Neural crest cell (in vitro differentiated cells): Measurements from ENCODE around the gene BNIP3. TPM values are rescaled to one million over a fixed set of nuclear protein-coding genes. Genes with fewer than 3 reads are reported as not detected.

ENCODE experiments used
- DNase-seq: peaks from one replicate; pipeline ENCODE4 v3.0.0; 2021; ENCODE audit warnings: low read depth, mixed read lengths, low spot score
- H3K27ac Mint-ChIP-seq: one replicate; pipeline ENCODE4 v1.8.0; 2021; ENCODE audit warnings: mild to moderate bottlenecking, mixed read lengths; ENCODE audit not compliant: unreplicated experiment
- H3K27me3 Mint-ChIP-seq: 2 replicates; pipeline ENCODE4 v1.8.0; 2021; ENCODE audit warnings: low read depth, mild to moderate bottlenecking, mixed read lengths
- H3K36me3 Mint-ChIP-seq: 2 replicates; pipeline ENCODE4 v1.8.0; 2021; ENCODE audit warnings: low read depth, mild to moderate bottlenecking, mixed read lengths
- H3K4me1 Mint-ChIP-seq: 2 replicates; pipeline ENCODE4 v1.8.0; 2021; ENCODE audit warnings: mixed read lengths
- H3K4me3 Mint-ChIP-seq: one replicate; pipeline ENCODE4 v1.8.0; 2021; ENCODE audit warnings: mild to moderate bottlenecking, mixed read lengths
- H3K9me3 Mint-ChIP-seq: 2 replicates; pipeline ENCODE4 v1.8.0; 2021; ENCODE audit warnings: mixed read lengths
- total RNA-seq: library from RNA; stranded (reverse); gene quantifications from 2 replicates; pipeline ENCODE4 v1.2.1, GENCODE V29; 2021
- TF ChIP-seq, protein P1 (sequence below): fragments of 200-600 bp; sonication (generic); conservative IDR thresholded peaks from 2 replicates; pipeline ENCODE4 v1.5.0; 2021; ENCODE audit warnings: antibody characterized with exemption, mild to moderate bottlenecking

Gene BNIP3
- total RNA-seq, 1 donor from 2014 or later = 26.1 TPM

DNA sequence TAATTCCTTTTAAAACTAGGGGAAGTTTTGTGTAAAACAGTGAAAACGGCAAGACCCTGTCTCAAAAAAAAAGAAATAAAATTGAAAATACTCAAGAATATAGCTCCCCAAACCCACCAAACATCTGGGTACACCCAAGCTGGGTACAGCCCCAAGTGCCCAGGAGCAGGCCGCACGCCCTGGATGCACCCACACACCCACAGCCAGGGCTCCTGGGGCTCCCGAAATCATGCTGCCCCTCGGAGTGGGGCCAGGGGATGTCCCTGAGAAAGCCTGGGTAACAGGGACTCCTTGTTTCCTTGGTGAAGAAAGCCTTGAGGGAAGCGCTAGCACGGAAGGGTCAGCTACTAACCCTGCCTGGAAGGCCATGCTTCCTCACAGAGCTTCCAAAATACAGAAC is 10.1 kb downstream of the BNIP3 start:
- peaks cover 14% of the 10 kb centered on the region for H3K36me3 Mint-ChIP-seq
- no peak for DNase-seq
- no peaks in the 10 kb centered on the region for H3K27me3 Mint-ChIP-seq
- H3K4me1 Mint-ChIP-seq = peaks cover 7% of the 10 kb centered on the region
- no peak overlapping the region for H3K4me3 Mint-ChIP-seq
- H3K27ac Mint-ChIP-seq = no peak overlapping the region
- no peaks in the 10 kb centered on the region for H3K9me3 Mint-ChIP-seq
- TF ChIP-seq, protein P1, sequence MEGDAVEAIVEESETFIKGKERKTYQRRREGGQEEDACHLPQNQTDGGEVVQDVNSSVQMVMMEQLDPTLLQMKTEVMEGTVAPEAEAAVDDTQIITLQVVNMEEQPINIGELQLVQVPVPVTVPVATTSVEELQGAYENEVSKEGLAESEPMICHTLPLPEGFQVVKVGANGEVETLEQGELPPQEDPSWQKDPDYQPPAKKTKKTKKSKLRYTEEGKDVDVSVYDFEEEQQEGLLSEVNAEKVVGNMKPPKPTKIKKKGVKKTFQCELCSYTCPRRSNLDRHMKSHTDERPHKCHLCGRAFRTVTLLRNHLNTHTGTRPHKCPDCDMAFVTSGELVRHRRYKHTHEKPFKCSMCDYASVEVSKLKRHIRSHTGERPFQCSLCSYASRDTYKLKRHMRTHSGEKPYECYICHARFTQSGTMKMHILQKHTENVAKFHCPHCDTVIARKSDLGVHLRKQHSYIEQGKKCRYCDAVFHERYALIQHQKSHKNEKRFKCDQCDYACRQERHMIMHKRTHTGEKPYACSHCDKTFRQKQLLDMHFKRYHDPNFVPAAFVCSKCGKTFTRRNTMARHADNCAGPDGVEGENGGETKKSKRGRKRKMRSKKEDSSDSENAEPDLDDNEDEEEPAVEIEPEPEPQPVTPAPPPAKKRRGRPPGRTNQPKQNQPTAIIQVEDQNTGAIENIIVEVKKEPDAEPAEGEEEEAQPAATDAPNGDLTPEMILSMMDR = no peak

DNA sequence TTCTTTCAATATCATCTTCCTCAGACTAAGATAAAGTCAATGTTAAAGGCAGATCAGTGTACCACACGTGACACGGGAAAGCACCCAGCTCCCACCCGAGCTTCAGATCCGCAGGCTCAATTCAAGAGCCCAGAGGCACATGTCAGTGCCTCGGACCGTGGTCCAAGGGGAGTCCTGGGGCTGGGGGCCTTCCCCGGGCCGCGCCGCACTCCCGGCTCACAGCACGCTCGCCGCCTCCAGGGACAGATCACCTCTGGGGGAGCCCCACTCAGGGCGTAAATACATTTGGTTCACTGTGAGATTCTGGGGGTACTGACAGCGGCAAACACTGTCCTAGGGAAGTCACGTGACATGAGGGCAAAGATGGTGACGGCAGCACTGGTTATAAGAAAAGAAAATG is 10.8 kb downstream of the BNIP3 start:
- Mint-ChIP-seq H3K27me3 (no peaks in the 10 kb centered on the region), H3K4me3 (no peak overlapping the region), H3K9me3 (no peaks in the 10 kb centered on the region), H3K4me1 (peaks cover 7% of the 10 kb centered on the region), H3K36me3 (peaks cover 14% of the 10 kb centered on the region), H3K27ac (no peak overlapping the region)
- TF ChIP-seq, protein P1 = no peak
- no peak for DNase-seq

DNA sequence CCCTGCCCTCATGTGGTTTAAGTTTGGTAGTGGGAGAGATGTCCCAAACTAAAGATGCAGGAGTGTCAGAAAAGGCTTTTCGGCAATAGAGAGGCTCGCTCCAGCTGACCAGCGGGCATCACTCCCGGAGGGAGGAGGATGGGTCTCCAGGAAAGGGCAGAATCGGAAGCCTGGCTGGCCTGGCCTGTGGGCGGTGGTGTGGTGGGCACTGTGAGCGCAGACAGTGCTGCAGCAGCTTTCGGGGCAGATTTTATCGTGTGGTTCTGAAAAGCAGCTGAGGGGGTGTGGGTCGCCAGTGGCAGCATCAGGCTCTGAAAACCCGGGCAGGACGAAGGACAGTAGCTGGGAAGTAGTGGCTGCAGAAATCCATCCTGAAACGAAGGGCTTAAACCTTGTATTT is 12.8 kb downstream of the BNIP3 start:
- Mint-ChIP-seq H3K27ac (no peak overlapping the region), H3K4me1 (peaks cover 6% of the 10 kb centered on the region), H3K27me3 (no peaks in the 10 kb centered on the region), H3K9me3 (no peaks in the 10 kb centered on the region), H3K4me3 (no peak overlapping the region), H3K36me3 (peaks cover 14% of the 10 kb centered on the region)
- DNase-seq = no peak
- TF ChIP-seq, protein P1 = no peak

DNA sequence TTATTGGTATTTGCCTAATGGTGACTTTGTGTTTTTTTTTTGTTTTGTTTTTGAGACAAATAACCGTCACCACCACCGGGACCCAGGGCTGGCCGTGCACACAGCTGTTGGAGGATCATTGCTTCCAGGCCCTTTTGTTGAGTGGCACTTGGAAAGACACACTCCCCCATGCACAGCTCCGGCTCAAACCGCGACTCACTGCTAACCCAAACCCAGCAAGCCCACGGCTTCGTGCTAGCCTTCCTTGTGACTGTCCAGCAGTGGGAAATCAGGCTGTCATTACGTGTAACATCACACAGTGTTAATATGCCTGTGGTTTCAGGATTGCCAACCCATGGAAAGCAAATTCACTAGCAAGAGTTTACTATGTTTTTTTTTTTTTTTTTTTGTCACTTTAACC is 17.4 kb downstream of the BNIP3 start:
- Mint-ChIP-seq H3K27ac (no peak overlapping the region), H3K27me3 (no peaks in the 10 kb centered on the region)

DNA sequence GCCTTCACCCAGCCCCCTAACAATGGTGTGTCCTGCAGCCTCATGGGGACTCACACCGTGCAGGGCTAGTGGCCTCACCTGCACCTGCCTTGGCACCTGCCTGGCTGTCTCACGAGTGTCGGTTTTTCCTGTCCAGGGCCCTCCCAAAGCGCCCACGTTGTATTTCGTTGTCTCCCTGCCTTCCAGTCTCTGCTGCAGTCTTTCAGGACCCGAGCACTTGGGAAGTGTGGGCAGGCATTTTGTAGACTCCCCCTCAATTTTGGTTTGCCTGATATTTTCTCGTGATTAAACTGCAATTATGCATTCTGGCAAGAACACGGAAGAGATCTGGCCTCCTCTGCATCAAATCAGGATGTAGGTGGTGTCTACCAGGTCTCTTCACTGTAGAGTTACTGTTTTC is 17.9 kb downstream of the BNIP3 start:
- H3K4me3 Mint-ChIP-seq = no peak overlapping the region
- TF ChIP-seq, protein P1 = no peak
- no peaks in the 10 kb centered on the region for H3K4me1 Mint-ChIP-seq
- H3K9me3 Mint-ChIP-seq = no peaks in the 10 kb centered on the region
- peaks cover 8% of the 10 kb centered on the region for H3K36me3 Mint-ChIP-seq
- no peaks in the 10 kb centered on the region for H3K27me3 Mint-ChIP-seq
- no peak overlapping the region for H3K27ac Mint-ChIP-seq
- no peak for DNase-seq

More for the DNA sequence above, 17.4 kb downstream of the BNIP3 start:
- H3K4me3 Mint-ChIP-seq = no peak overlapping the region
- DNase-seq = no peak
- H3K36me3 Mint-ChIP-seq = peaks cover 7% of the 10 kb centered on the region
- TF ChIP-seq, protein P1 = no peak
- H3K4me1 Mint-ChIP-seq = no peaks in the 10 kb centered on the region
- no peaks in the 10 kb centered on the region for H3K9me3 Mint-ChIP-seq

DNA sequence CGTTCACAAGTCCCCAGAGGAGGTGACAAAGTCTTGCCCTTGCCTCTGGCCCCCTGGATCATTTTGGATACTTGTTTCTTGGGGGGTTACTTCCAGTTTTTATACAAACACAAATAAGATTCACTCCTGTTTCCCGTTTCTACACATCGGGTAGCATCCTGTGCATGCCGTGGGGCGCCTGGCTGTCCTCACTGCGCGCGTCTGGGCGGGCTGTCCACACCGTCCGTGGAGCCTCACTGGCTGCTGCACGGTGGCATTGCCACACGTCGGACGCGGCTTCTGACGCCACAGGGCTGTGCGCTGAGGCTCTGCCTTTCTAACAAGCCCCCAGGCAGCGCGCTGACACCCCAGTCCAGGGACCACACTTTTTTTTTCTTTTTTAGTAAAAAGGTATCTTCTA is 18.4 kb downstream of the BNIP3 start:
- Mint-ChIP-seq H3K27ac (no peak overlapping the region), H3K4me1 (no peaks in the 10 kb centered on the region), H3K9me3 (no peaks in the 10 kb centered on the region), H3K36me3 (peaks cover 7% of the 10 kb centered on the region), H3K27me3 (no peaks in the 10 kb centered on the region), H3K4me3 (no peak overlapping the region)
- TF ChIP-seq, protein P1 = no peak
- DNase-seq = no peak
